ENCODE results near the gene LGR4. TPM values are rescaled to one million over a fixed set of nuclear protein-coding genes. Genes with fewer than 3 reads are reported as not detected.

Gene LGR4
- total RNA-seq, 4 donors from 2014 or later = 28.7 to 165 (median 120) TPM

- no peaks in the 10 kb centered on the region for H3K9me3 ChIP-seq
- H3K27ac ChIP-seq = peak overlapping the region; percentile 68 to 78 (median 74)
- no peak for DNase-seq
- H3K36me3 ChIP-seq = no peaks in the 10 kb centered on the region
- 57 to 76% methylated on average over 4 to 5 of the region's 5 CpGs for WGBS, 2 donors (ENCODE audit: low coverage in 1 of 2)
- peaks cover 11 to 45% (median 28%) of the 10 kb centered on the region in 4 donors for H3K4me1 ChIP-seq
- intact Hi-C loops (cut with DNase I; ENCODE audit: low total_unique reads) (no loop called here), in situ Hi-C loops (cut with MboI; ENCODE audit: low pct_ligation_motif_present in 1 of 4, low pct_unique_long_range_greater_than_20kb in 1 of 4, low sequenced_read_pairs in 3 of 4) (no loop called here)
- TF ChIP-seq EP300 (IDR thresholded peaks at IDR 0.05; ENCODE audit: low read depth) = no peak
- TF ChIP-seq POLR2A (IDR thresholded peaks at IDR 0.05) = no peak
- peak in 1 of 3 donors; percentile 61 for TF ChIP-seq POLR2AphosphoS5 (IDR thresholded peaks at IDR 0.05)
- TF ChIP-seq, protein P1, sequence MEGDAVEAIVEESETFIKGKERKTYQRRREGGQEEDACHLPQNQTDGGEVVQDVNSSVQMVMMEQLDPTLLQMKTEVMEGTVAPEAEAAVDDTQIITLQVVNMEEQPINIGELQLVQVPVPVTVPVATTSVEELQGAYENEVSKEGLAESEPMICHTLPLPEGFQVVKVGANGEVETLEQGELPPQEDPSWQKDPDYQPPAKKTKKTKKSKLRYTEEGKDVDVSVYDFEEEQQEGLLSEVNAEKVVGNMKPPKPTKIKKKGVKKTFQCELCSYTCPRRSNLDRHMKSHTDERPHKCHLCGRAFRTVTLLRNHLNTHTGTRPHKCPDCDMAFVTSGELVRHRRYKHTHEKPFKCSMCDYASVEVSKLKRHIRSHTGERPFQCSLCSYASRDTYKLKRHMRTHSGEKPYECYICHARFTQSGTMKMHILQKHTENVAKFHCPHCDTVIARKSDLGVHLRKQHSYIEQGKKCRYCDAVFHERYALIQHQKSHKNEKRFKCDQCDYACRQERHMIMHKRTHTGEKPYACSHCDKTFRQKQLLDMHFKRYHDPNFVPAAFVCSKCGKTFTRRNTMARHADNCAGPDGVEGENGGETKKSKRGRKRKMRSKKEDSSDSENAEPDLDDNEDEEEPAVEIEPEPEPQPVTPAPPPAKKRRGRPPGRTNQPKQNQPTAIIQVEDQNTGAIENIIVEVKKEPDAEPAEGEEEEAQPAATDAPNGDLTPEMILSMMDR (IDR thresholded peaks at IDR 0.05) = peak in 1 of 5 experiments; percentile 38
- no peak overlapping the region for H3K4me3 ChIP-seq
- no peaks in the 10 kb centered on the region for H3K27me3 ChIP-seq
These were observed 70.7 kb downstream of the LGR4 start for GRCh38 chr11:27401833-27402316.

- peak overlapping the region; percentile 68 to 78 (median 74) for H3K27ac ChIP-seq
These were observed 71.2 kb downstream of the LGR4 start for GRCh38 chr11:27401280-27401832.

GRCh38 chr11:27398400-27398770 lies 74.2 kb downstream of the LGR4 start:
- no peak for DNase-seq
- Histone ChIP-seq H3K4me3 (no peak overlapping the region), H3K9me3 (no peaks in the 10 kb centered on the region), H3K36me3 (no peaks in the 10 kb centered on the region), H3K27me3 (no peaks in the 10 kb centered on the region), H3K4me1 (peaks cover 31 to 76% (median 49%) of the 10 kb centered on the region in 4 donors), H3K27ac (peak overlapping the region; percentile 74 to 79 (median 79))
- intact Hi-C loops (cut with DNase I; ENCODE audit: low total_unique reads) (no loop called here), in situ Hi-C loops (cut with MboI; ENCODE audit: low pct_ligation_motif_present in 1 of 4, low pct_unique_long_range_greater_than_20kb in 1 of 4, low sequenced_read_pairs in 3 of 4) (no loop called here)
- 76 to 85% methylated on average over 3 of the region's 3 CpGs for WGBS, 2 donors (ENCODE audit: low coverage in 1 of 2)
- TF ChIP-seq, protein P1 (IDR thresholded peaks at IDR 0.05) = no peak
- TF ChIP-seq POLR2AphosphoS5 (IDR thresholded peaks at IDR 0.05) = no peak

More at GRCh38 chr11:27401280-27401832, 71.2 kb downstream of the LGR4 start:
- no peak for DNase-seq
- Histone ChIP-seq H3K9me3 (no peaks in the 10 kb centered on the region), H3K4me1 (peaks cover 16 to 50% (median 31%) of the 10 kb centered on the region in 4 donors), H3K27me3 (no peaks in the 10 kb centered on the region), H3K4me3 (no peak overlapping the region), H3K36me3 (no peaks in the 10 kb centered on the region)
- WGBS, 2 donors (ENCODE audit: low coverage in 1 of 2) = 79 to 83% methylated on average over 5 of the region's 5 CpGs
- intact Hi-C loops (cut with DNase I; ENCODE audit: low total_unique reads) = no loop called here
- in situ Hi-C loops (cut with MboI; ENCODE audit: low pct_ligation_motif_present in 1 of 4, low pct_unique_long_range_greater_than_20kb in 1 of 4, low sequenced_read_pairs in 3 of 4) = no loop called here
- no peak for TF ChIP-seq POLR2A (IDR thresholded peaks at IDR 0.05)
- no peak for TF ChIP-seq POLR2AphosphoS5 (IDR thresholded peaks at IDR 0.05)
- TF ChIP-seq EP300 (IDR thresholded peaks at IDR 0.05; ENCODE audit: low read depth) = no peak

DNA sequence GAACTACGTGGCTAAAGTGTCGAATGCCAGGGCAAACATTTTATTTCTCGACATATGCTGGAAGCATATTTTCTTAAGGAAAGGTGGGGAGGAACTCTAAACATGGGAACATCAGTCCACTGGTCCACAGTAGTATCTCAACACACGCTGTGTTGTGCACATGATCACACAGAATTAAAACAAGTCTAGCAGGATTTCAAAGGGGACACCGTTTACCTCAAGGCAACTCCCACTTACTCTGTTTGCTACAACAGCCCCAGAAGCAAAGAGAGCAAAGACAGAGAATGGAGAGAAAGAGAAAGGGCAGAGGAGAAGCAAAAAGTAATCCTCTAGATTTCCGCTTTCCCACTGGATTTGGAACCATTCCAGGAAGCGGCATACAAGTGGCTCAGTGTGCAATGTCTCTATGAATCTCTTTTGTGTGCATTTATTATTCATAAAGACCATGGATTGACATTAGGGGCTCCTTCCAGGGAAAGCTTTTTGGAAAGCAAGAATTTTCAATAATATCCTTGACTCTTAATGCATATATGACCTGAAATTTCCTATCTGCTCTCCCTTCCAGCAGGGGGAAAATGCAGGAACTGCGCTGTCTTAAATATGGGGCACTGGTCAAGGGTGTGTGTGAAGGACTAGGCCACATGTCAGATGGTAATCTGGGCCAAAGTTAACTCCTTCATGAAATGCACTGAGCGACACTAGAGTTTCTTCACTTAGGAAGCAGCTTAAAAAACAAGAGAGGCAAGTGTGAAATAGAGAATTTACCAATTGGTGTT lies 74.8 kb downstream of the LGR4 start:
- peaks cover 27 to 76% (median 50%) of the 10 kb centered on the region in 4 donors for H3K4me1 ChIP-seq
- no peaks in the 10 kb centered on the region for H3K27me3 ChIP-seq

More for the DNA sequence above, 74.8 kb downstream of the LGR4 start:
- no peak for DNase-seq
- TF ChIP-seq POLR2AphosphoS5 (IDR thresholded peaks at IDR 0.05) = no peak
- TF ChIP-seq, protein P1 (IDR thresholded peaks at IDR 0.05) = peak in 3 of 5 experiments; percentile 14 to 51 (median 35)
- WGBS, 2 donors (ENCODE audit: low coverage in 1 of 2) = 55 to 61% methylated on average over 9 of the region's 9 CpGs
- intact Hi-C loops (cut with DNase I; ENCODE audit: low total_unique reads) = loop anchor here (2.0 kb wide), 1 partner anchor 25 kb away; no protein-coding TSS in a partner anchor
- H3K27ac ChIP-seq = peak overlapping the region; percentile 74 to 79 (median 79)
- no peaks in the 10 kb centered on the region for H3K36me3 ChIP-seq
- H3K4me3 ChIP-seq = no peak overlapping the region
- in situ Hi-C loops (cut with MboI; ENCODE audit: low pct_ligation_motif_present in 1 of 4, low pct_unique_long_range_greater_than_20kb in 1 of 4, low sequenced_read_pairs in 3 of 4) = no loop called here
- no peaks in the 10 kb centered on the region for H3K9me3 ChIP-seq
